ENCODE measurements around the gene SYNGR3. TPM values are rescaled to one million over a fixed set of nuclear protein-coding genes. Genes with fewer than 3 reads are reported as not detected.
A peak's percentile ranks its signal among the peaks of the same experiment; 100 is the strongest.
"Not testable (repeated sequence)": the region's sequence is repeated elsewhere in the genome, so short reads cannot be mapped to it uniquely, and the experiment has no call there.

The SYNGR3 gene
- polyA plus RNA-seq, 4 donors = 0.45 to 5.4 (median 0.92) TPM

DNA sequence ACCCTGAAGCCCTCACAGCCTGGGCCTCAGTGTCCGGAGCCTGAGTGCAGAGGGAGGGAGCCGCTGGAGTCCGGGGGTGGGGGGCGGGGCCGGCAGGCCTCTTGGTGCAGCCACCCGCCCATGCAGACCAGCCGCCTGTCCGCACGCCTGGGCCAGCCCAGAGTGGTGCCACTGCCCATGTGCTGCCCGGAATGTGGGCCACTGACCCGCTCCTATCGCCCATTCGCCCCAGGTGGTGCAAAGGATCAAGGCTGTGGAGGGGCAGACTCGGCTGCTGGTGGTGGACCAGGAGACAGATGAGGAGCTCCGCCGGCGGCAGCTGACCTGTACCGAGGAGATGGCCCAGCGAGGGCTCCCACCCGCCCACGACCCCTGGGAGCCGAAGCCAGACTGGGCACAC, 39.6 kb downstream of the SYNGR3 start:
- WGBS, 3 donors = 79 to 88% (median 88%) methylated on average over 18 to 22 of the region's 22 CpGs
- no peak overlapping the region for H3K4me3 ChIP-seq (ENCODE audit: low read depth in 1 of 3, low read length in 3 of 3)
- FAIRE-seq (no peak), DNase-seq (no peak)
- peaks cover 0 to 20% (median 2%) of the 10 kb centered on the region in 3 donors for H3K4me1 ChIP-seq (ENCODE audit: control insufficient read depth in 3 of 3, insufficient read depth in 2 of 3, low read depth in 1 of 3, low read length in 2 of 3)
- peaks cover 0 to 42% (median 0%) of the 10 kb centered on the region in 3 donors for H3K36me3 ChIP-seq (ENCODE audit: control insufficient read depth in 3 of 3, insufficient read depth in 2 of 3, low read depth in 1 of 3, low read length in 3 of 3)
- H3K27ac ChIP-seq (ENCODE audit: low read depth in 1 of 3, low read length in 2 of 3) = no peak overlapping the region
- H3K27me3 ChIP-seq (ENCODE audit: control insufficient read depth in 3 of 3, insufficient read depth in 3 of 3, low read length in 3 of 3) = peaks cover 0 to 25% (median 0%) of the 10 kb centered on the region in 3 donors
- no peaks in the 10 kb centered on the region for H3K9me3 ChIP-seq (ENCODE audit: control insufficient read depth in 2 of 2, insufficient read depth in 1 of 2, low read depth in 1 of 2, low read length in 1 of 2)

DNA sequence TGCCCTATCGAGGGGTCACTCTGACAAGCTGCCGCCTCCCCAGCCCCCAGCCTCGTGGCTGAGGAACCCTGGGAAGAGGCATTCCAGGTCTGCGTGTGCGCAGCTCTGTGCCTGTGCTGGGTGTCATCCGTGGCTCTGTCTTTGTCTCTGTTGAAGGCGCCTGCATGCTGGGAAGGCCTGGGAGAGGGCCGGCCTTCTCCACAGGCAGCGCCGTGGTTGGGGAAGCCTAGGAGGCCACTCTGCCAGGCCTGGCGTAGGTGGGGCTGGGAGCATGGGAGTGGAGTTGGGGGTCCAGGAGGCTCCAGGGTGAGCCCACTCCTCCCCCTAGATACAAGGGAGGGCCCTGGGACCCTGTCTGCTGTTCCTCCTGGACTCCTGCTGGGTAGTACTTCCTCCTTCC, 40.3 kb downstream of the SYNGR3 start:
- Histone ChIP-seq H3K9me3 (ENCODE audit: control insufficient read depth in 2 of 2, insufficient read depth in 1 of 2, low read depth in 1 of 2, low read length in 1 of 2) (no peaks in the 10 kb centered on the region), H3K27me3 (ENCODE audit: control insufficient read depth in 3 of 3, insufficient read depth in 3 of 3, low read length in 3 of 3) (peaks cover 0 to 23% (median 0%) of the 10 kb centered on the region in 3 donors), H3K4me1 (ENCODE audit: control insufficient read depth in 3 of 3, insufficient read depth in 2 of 3, low read depth in 1 of 3, low read length in 2 of 3) (peaks cover 0 to 24% (median 2%) of the 10 kb centered on the region in 3 donors), H3K36me3 (ENCODE audit: control insufficient read depth in 3 of 3, insufficient read depth in 2 of 3, low read depth in 1 of 3, low read length in 3 of 3) (peaks cover 0 to 44% (median 0%) of the 10 kb centered on the region in 3 donors), H3K4me3 (ENCODE audit: low read depth in 1 of 3, low read length in 3 of 3) (no peak overlapping the region), H3K27ac (ENCODE audit: low read depth in 1 of 3, low read length in 2 of 3) (peak overlapping the region in 1 of 3 donors; percentile 8)
- 81 to 90% (median 88%) methylated on average over 11 of the region's 11 CpGs for WGBS, 3 donors
- FAIRE-seq (no peak), DNase-seq (no peak)

DNA sequence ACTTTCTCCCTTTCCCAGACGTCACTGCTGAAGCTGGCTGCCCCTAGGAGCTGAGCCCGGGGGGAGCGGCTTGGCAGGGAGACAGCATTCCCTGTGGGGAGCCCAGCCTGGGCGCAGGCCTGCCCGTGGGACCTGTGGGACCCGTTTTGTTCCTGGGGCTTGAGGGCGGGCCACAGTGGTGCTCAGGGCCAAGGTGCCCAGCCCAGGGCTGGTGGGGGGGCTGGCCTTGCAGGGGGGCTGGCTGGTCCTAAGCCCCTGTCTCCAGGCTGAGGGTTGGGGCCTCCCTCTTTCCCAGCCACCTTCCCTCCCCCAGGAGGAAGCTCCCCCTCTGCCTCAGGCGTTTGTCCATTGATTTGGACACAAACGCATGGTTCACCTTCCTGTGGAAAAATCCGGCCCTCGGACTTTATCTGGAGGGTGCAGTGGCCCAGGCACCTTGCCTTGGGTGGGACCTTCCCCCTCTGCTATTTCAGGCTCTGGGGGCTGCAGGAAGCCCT, 41.4 kb downstream of the SYNGR3 start:
- no peak for FAIRE-seq
- DNase-seq = no peak
- 68 to 80% (median 79%) methylated on average over 7 to 11 of the region's 11 CpGs for WGBS, 3 donors

DNA sequence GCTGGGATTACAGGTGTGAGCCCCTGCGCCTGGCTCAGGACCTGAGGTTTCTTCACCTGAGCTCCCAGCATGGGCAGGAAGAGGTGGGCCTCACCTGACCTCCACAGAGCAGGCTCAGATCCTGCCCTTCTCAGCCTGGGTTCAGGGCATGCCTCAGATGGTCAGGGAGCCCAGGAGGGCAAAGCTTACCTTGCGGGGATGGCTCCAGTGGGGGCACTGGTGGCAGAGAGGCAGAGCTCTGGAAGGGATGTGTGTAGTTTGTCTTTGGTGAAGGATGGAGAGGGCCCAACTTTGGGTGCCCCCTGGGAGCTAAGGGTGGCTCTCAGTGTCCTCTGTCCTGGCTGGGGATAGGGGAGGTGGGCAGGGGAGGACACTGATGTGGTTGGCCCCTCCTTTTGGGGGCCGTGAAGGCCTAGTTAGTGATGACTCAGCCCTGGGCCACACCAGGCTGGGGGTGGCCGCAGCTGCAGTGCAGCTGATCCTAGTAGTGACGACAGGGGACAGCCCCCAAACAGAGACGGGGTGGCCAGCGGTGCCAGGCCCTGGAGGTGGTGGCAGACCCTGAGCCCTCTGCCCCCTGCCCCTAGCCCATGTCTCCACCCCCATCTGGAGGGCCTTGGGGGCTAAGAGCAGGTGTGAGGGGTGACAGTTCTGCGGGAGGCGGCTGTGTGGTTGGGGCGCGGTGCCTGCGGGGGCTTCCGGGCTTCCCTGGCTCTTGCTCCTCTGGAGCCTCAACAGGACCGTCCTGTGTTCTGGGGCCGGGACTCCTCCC, 42.7 kb downstream of the SYNGR3 start:
- 64 to 88% (median 68%) methylated on average over 13 to 15 of the region's 15 CpGs for WGBS, 3 donors
- H3K4me1 ChIP-seq (ENCODE audit: control insufficient read depth in 3 of 3, insufficient read depth in 2 of 3, low read depth in 1 of 3, low read length in 2 of 3) = peaks cover 0 to 41% (median 0%) of the 10 kb centered on the region in 3 donors
- H3K4me3 ChIP-seq (ENCODE audit: low read depth in 1 of 3, low read length in 3 of 3) = no peak overlapping the region

More for the DNA sequence above, 41.4 kb downstream of the SYNGR3 start:
- H3K27ac ChIP-seq (ENCODE audit: low read depth in 1 of 3, low read length in 2 of 3) = peak overlapping the region in 1 of 3 donors; percentile 49
- H3K27me3 ChIP-seq (ENCODE audit: control insufficient read depth in 3 of 3, insufficient read depth in 3 of 3, low read length in 3 of 3) = peaks cover 0 to 16% (median 0%) of the 10 kb centered on the region in 3 donors
- H3K4me1 ChIP-seq (ENCODE audit: control insufficient read depth in 3 of 3, insufficient read depth in 2 of 3, low read depth in 1 of 3, low read length in 2 of 3) = peaks cover 0 to 34% (median 2%) of the 10 kb centered on the region in 3 donors
- H3K9me3 ChIP-seq (ENCODE audit: control insufficient read depth in 2 of 2, insufficient read depth in 1 of 2, low read depth in 1 of 2, low read length in 1 of 2) = no peaks in the 10 kb centered on the region
- peaks cover 0 to 55% (median 0%) of the 10 kb centered on the region in 3 donors for H3K36me3 ChIP-seq (ENCODE audit: control insufficient read depth in 3 of 3, insufficient read depth in 2 of 3, low read depth in 1 of 3, low read length in 3 of 3)
- H3K4me3 ChIP-seq (ENCODE audit: low read depth in 1 of 3, low read length in 3 of 3) = no peak overlapping the region

DNA sequence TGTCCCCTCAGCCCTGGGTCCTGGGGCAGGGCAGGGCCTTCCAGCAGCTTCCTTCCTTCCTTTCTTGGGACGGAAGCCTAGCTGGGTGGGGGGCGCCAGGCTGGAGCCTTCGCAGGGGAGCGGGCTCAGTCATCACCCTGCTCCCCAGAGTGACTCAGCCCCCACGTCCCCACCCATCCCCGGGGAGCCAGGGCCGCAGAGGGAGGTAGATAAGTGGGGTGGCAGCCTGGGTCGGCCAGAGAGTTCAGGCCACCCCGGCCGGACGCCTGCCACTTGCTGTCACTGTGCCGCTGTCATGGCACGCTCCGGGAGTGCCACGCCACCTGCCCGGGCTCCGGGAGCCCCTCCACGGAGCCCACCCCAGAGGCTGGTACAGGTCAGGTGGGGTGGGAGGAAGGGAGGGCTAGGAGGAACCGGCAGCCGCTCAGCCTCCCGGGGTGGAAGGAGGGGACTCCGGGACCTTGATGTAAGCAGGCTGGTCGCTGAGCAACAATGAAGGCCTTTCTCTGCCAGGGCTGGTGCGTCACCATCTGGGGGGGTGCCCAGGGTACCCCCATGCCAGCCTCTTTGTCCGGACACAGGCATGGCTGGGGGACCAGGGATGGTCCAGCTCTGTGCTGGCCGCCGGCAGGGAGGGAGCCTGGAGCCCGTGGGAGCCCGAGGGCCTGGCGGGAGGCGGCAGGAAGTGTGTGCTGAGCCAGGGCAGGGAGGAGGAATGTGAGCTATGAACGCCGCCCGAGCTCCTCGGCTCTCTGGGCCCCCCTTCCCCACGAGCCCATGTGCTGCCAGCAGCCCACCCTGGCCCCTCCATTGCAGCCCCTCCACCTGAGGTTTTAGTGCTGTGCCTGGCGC, 43.5 kb downstream of the SYNGR3 start:
- FAIRE-seq = no peak
- Histone ChIP-seq H3K36me3 (ENCODE audit: control insufficient read depth in 3 of 3, insufficient read depth in 2 of 3, low read depth in 1 of 3, low read length in 3 of 3) (peaks cover 0 to 72% (median 0%) of the 10 kb centered on the region in 3 donors), H3K9me3 (ENCODE audit: control insufficient read depth in 2 of 2, insufficient read depth in 1 of 2, low read depth in 1 of 2, low read length in 1 of 2) (no peaks in the 10 kb centered on the region), H3K4me1 (ENCODE audit: control insufficient read depth in 3 of 3, insufficient read depth in 2 of 3, low read depth in 1 of 3, low read length in 2 of 3) (peaks cover 0 to 43% (median 0%) of the 10 kb centered on the region in 3 donors), H3K4me3 (ENCODE audit: low read depth in 1 of 3, low read length in 3 of 3) (peak overlapping the region in 1 of 3 donors; percentile 13), H3K27ac (ENCODE audit: low read depth in 1 of 3, low read length in 2 of 3) (peak overlapping the region; percentile 59 to 88 (median 72)), H3K27me3 (ENCODE audit: control insufficient read depth in 3 of 3, insufficient read depth in 3 of 3, low read length in 3 of 3) (peaks cover 0 to 2% (median 0%) of the 10 kb centered on the region in 3 donors)
- peak in 1 of 2 donors; percentile 27 for DNase-seq
- 33 to 63% (median 52%) methylated on average over 27 to 37 of the region's 37 CpGs for WGBS, 3 donors

More for the DNA sequence above, 42.7 kb downstream of the SYNGR3 start:
- Histone ChIP-seq H3K27ac (ENCODE audit: low read depth in 1 of 3, low read length in 2 of 3) (peak overlapping the region; percentile 59 to 88 (median 72)), H3K36me3 (ENCODE audit: control insufficient read depth in 3 of 3, insufficient read depth in 2 of 3, low read depth in 1 of 3, low read length in 3 of 3) (peaks cover 0 to 68% (median 0%) of the 10 kb centered on the region in 3 donors), H3K27me3 (ENCODE audit: control insufficient read depth in 3 of 3, insufficient read depth in 3 of 3, low read length in 3 of 3) (peaks cover 0 to 10% (median 0%) of the 10 kb centered on the region in 3 donors), H3K9me3 (ENCODE audit: control insufficient read depth in 2 of 2, insufficient read depth in 1 of 2, low read depth in 1 of 2, low read length in 1 of 2) (no peaks in the 10 kb centered on the region)
- FAIRE-seq (no peak), DNase-seq (no peak)

DNA sequence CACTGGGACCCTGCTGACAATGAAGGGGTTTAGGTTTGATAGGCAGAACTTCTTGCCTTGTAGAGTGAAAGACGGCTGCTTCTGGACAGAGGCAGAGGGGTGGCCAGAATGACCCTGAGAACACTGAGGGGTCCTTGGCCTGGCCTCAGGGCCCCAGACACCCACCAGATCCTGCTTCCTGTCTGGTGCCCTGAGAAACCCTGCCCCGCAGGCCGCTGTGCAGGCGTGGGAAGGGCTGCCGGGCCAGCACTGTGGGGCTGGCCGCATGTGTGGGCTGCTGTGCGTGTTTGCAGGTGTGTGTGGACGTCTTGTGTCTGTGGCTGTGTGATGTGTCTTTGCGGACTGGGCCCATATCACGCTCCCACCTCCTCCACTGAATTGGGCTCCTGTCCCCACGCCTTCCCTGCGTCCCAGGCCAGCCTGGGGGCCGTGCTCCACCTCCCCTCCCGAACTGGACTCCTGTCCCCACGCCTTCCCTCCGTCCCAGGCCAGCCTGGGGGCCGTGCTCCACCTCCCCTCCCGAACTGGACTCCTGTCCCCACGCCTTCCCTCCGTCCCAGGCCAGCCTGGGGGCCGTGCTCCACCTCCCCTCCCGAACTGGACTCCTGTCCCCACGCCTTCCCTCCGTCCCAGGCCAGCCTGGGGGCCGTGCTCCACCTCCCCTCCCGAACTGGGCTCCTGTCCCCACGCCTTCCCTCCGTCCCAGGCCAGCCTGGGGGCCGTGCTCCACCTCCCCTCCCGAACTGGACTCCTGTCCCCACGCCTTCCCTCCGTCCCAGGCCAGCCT, 44.3 kb downstream of the SYNGR3 start:
- FAIRE-seq; H3K9me3 ChIP-seq (ENCODE audit: control insufficient read depth in 2 of 2, insufficient read depth in 1 of 2, low read depth in 1 of 2, low read length in 1 of 2); H3K27me3 ChIP-seq (ENCODE audit: control insufficient read depth in 3 of 3, insufficient read depth in 3 of 3, low read length in 3 of 3): not testable (repeated sequence)
- Histone ChIP-seq H3K36me3 (ENCODE audit: control insufficient read depth in 3 of 3, insufficient read depth in 2 of 3, low read depth in 1 of 3, low read length in 3 of 3) (peaks cover 0 to 78% (median 0%) of the 10 kb centered on the region in 3 donors), H3K4me1 (ENCODE audit: control insufficient read depth in 3 of 3, insufficient read depth in 2 of 3, low read depth in 1 of 3, low read length in 2 of 3) (peaks cover 0 to 51% (median 0%) of the 10 kb centered on the region in 3 donors), H3K27ac (ENCODE audit: low read depth in 1 of 3, low read length in 2 of 3) (peak overlapping the region in 2 of 3 donors; percentile 72 to 88), H3K4me3 (ENCODE audit: low read depth in 1 of 3, low read length in 3 of 3) (peak overlapping the region in 1 of 3 donors; percentile 13)
- peak in 1 of 2 donors; percentile 5 for DNase-seq
- 66 to 90% (median 72%) methylated on average over 11 to 16 of the region's 32 CpGs for WGBS, 3 donors

DNA sequence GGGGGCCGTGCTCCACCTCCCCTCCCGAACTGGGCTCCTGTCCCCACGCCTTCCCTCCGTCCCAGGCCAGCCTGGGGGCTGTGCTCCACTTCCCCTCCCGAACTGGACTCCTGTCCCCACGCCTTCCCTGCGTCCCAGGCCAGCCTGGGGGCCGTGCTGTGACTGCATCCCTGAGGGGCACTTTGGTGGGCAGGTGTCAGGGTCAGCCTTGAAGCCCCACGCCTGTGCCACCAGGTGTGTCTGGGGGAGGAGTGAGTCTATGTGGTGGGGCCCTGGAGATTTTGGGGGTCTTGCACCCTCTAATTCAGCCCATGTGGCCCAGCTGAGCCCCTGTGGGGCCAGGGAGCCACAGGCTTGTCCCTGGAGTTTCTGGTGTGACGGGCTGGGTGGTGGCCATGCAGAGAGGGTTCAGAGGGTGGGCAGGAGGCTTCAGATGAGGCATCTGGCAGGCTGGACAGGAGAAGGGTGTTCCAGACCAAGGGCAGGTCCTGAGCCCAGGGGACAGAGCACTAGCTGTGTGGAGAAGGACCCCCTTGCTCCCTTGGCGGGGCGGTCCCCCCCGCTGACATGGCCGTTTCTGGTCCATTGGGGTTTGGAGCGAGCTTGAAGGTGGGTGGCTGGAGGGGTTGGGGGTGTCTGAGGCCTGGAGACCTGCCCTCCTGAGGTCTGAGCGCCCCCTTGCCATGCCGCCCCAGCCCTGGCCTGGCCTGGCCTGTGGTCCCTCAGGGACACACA, 45.1 kb downstream of the SYNGR3 start:
- DNase-seq = no peak
- Histone ChIP-seq H3K27ac (ENCODE audit: low read depth in 1 of 3, low read length in 2 of 3) (peak overlapping the region; percentile 16 to 87 (median 81)), H3K4me3 (ENCODE audit: low read depth in 1 of 3, low read length in 3 of 3) (no peak overlapping the region), H3K36me3 (ENCODE audit: control insufficient read depth in 3 of 3, insufficient read depth in 2 of 3, low read depth in 1 of 3, low read length in 3 of 3) (peaks cover 0 to 79% (median 0%) of the 10 kb centered on the region in 3 donors), H3K27me3 (ENCODE audit: control insufficient read depth in 3 of 3, insufficient read depth in 3 of 3, low read length in 3 of 3) (no peaks in the 10 kb centered on the region), H3K4me1 (ENCODE audit: control insufficient read depth in 3 of 3, insufficient read depth in 2 of 3, low read depth in 1 of 3, low read length in 2 of 3) (peaks cover 0 to 58% (median 0%) of the 10 kb centered on the region in 3 donors), H3K9me3 (ENCODE audit: control insufficient read depth in 2 of 2, insufficient read depth in 1 of 2, low read depth in 1 of 2, low read length in 1 of 2) (no peaks in the 10 kb centered on the region)
- no peak for FAIRE-seq
- 71 to 85% (median 82%) methylated on average over 13 to 17 of the region's 17 CpGs for WGBS, 3 donors
